GM12892 (cell line): ENCODE results near the gene NUDT1.

ENCODE experiments used
- POLR2AphosphoS5 ChIP-seq: IDR thresholded peaks from 2 replicates; pipeline ENCODE4 v1.6.1; 2011; ENCODE audit warnings: low read depth, low read length, control low read depth
- TAF1 ChIP-seq: IDR thresholded peaks from 2 replicates; pipeline ENCODE4 v1.6.1; 2011; ENCODE audit warnings: low read depth, mild to moderate bottlenecking, control low read depth, low read length, borderline replicate concordance

DNA sequence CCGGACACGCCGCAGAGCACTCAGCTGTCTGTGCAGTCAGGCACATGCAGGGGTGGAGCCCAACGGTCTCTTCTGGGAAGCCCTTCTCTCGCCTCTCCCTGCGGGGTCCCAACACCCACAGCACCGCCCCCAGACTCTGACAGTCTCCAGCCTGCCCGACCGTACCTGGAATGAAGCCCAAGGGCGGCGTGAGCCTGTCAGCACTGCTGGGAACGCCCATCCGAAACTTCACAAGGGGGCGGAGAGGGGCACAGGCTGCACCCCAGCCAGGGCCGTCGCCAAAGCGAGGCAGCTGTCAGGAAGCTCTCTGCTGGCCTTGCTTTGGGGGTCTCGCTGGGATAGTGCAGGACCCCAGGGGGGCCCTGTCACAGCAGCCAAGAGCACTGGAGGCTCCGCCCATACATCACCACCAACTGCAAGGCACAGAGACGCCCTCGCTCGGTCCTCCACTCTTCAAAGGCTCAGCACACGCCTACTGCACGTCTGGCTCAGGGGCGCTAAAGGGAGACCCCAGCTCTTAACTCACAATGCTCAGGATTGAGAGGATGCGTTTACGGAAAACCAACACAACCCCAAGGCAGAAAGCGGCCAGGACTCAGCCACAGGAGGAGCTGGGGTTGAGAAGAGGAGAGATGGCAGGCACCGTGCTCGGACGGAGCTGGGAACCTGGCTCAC is 40.2 kb upstream of the NUDT1 start:
- TF ChIP-seq POLR2AphosphoS5, result no peak
- TF ChIP-seq TAF1, result no peak
